Dendritic cell treated with granulocyte-macrophage colony-stimulating factor and Interleukin-4, amounts not matched to agents 40 ng/mL and 50 ng/mL, for 4 days (primary cell): Measurements from ENCODE around the gene GRK3.

Source experiments
- H3K27ac Mint-ChIP-seq: one replicate; pipeline ENCODE4 v1.8.0; 2022; ENCODE audit warnings: mild to moderate bottlenecking, mixed read lengths
- H3K27me3 Mint-ChIP-seq: one replicate; pipeline ENCODE4 v1.8.0; 2022; ENCODE audit warnings: mild to moderate bottlenecking, mixed read lengths
- H3K36me3 Mint-ChIP-seq: one replicate; pipeline ENCODE4 v1.8.0; 2022; ENCODE audit warnings: low read depth, mixed read lengths
- H3K4me1 Mint-ChIP-seq: one replicate; pipeline ENCODE4 v1.8.0; 2022; ENCODE audit warnings: low read depth, mixed read lengths
- H3K4me3 Mint-ChIP-seq: one replicate; pipeline ENCODE4 v1.8.0; 2022; ENCODE audit warnings: mild to moderate bottlenecking, moderate library complexity, mixed read lengths
- H3K9me3 Mint-ChIP-seq: one replicate; pipeline ENCODE4 v1.8.0; 2022; ENCODE audit warnings: mixed read lengths
- intact Hi-C: fragments of 100-400 bp; cut with micrococcal nuclease; formaldehyde crosslinking; loops from one replicate; pipeline ENCODE4 v1.15.0; 2022

The GRK3 gene

GRCh38 chr22:25680051-25680450 is 115.6 kb downstream of the GRK3 start:
- H3K27ac Mint-ChIP-seq, result peak overlapping the region; percentile 94
- H3K4me1 Mint-ChIP-seq, result peaks cover 54% of the 10 kb centered on the region
- H3K4me3 Mint-ChIP-seq, result no peak overlapping the region

GRCh38 chr22:25680956-25681355 is 116.5 kb downstream of the GRK3 start:
- intact Hi-C loops, result loop anchor here (5.0 kb wide), 1 partner anchor 114 kb away; no protein-coding TSS in a partner anchor
- Mint-ChIP-seq H3K36me3 (peaks cover 72% of the 10 kb centered on the region), H3K4me3 (peak overlapping the region; percentile 61), H3K9me3 (no peaks in the 10 kb centered on the region), H3K4me1 (peaks cover 47% of the 10 kb centered on the region), H3K27ac (peak overlapping the region; percentile 94), H3K27me3 (no peaks in the 10 kb centered on the region)

More at GRCh38 chr22:25680051-25680450, 115.6 kb downstream of the GRK3 start:
- no peaks in the 10 kb centered on the region for H3K9me3 Mint-ChIP-seq
- intact Hi-C loops, result loop anchor here (5.0 kb wide), 1 partner anchor 113 kb away; no protein-coding TSS in a partner anchor
- H3K36me3 Mint-ChIP-seq, result peaks cover 74% of the 10 kb centered on the region
- no peaks in the 10 kb centered on the region for H3K27me3 Mint-ChIP-seq

GRCh38 chr22:25682109-25682508 is 117.6 kb downstream of the GRK3 start:
- H3K4me1 Mint-ChIP-seq, result peaks cover 43% of the 10 kb centered on the region
- peak overlapping the region; percentile 94 for H3K27ac Mint-ChIP-seq
- H3K4me3 Mint-ChIP-seq, result no peak overlapping the region
- H3K36me3 Mint-ChIP-seq, result peaks cover 81% of the 10 kb centered on the region
- H3K9me3 Mint-ChIP-seq, result no peaks in the 10 kb centered on the region
- intact Hi-C loops, result loop anchor here (5.0 kb wide), 1 partner anchor 115 kb away; no protein-coding TSS in a partner anchor
- H3K27me3 Mint-ChIP-seq, result no peaks in the 10 kb centered on the region

GRCh38 chr22:25688627-25689026 is 124.2 kb downstream of the GRK3 start:
- intact Hi-C loops, result no loop called here
- Mint-ChIP-seq H3K27me3 (no peaks in the 10 kb centered on the region), H3K9me3 (no peaks in the 10 kb centered on the region), H3K4me1 (peaks cover 8% of the 10 kb centered on the region), H3K27ac (no peak overlapping the region), H3K36me3 (peaks cover 94% of the 10 kb centered on the region), H3K4me3 (no peak overlapping the region)

GRCh38 chr22:25689631-25690030 is 125.2 kb downstream of the GRK3 start:
- intact Hi-C loops, result loop anchor here (10.0 kb wide), 1 partner anchor 45 kb away; no protein-coding TSS in a partner anchor
- Mint-ChIP-seq H3K4me3 (no peak overlapping the region), H3K9me3 (no peaks in the 10 kb centered on the region), H3K4me1 (peaks cover 15% of the 10 kb centered on the region), H3K36me3 (peaks cover 94% of the 10 kb centered on the region), H3K27ac (no peak overlapping the region), H3K27me3 (no peaks in the 10 kb centered on the region)

GRCh38 chr22:25690798-25691197 is 126.3 kb downstream of the GRK3 start:
- Mint-ChIP-seq H3K36me3 (peaks cover 97% of the 10 kb centered on the region), H3K4me1 (peaks cover 18% of the 10 kb centered on the region), H3K27ac (peak overlapping the region; percentile 25), H3K9me3 (no peaks in the 10 kb centered on the region), H3K4me3 (no peak overlapping the region), H3K27me3 (no peaks in the 10 kb centered on the region)
- intact Hi-C loops, result loop anchor here (10.0 kb wide), 1 partner anchor 46 kb away; no protein-coding TSS in a partner anchor

GRCh38 chr22:25692397-25693267 is 128.2 kb downstream of the GRK3 start:
- Mint-ChIP-seq H3K27ac (peak overlapping the region; percentile 25), H3K4me1 (peaks cover 11% of the 10 kb centered on the region)
- intact Hi-C loops, result loop anchor here (10.0 kb wide), 1 partner anchor 48 kb away; no protein-coding TSS in a partner anchor

GRCh38 chr22:25693268-25693565 is 128.7 kb downstream of the GRK3 start:
- Mint-ChIP-seq H3K9me3 (no peaks in the 10 kb centered on the region), H3K27me3 (no peaks in the 10 kb centered on the region), H3K27ac (peak overlapping the region; percentile 25), H3K36me3 (peaks cover 97% of the 10 kb centered on the region), H3K4me1 (peaks cover 16% of the 10 kb centered on the region), H3K4me3 (no peak overlapping the region)
- intact Hi-C loops, result loop anchor here (10.0 kb wide), 1 partner anchor 48 kb away; no protein-coding TSS in a partner anchor

More at GRCh38 chr22:25692397-25693267, 128.2 kb downstream of the GRK3 start:
- H3K36me3 Mint-ChIP-seq, result peaks cover 97% of the 10 kb centered on the region
- H3K27me3 Mint-ChIP-seq, result no peaks in the 10 kb centered on the region
- no peaks in the 10 kb centered on the region for H3K9me3 Mint-ChIP-seq
- no peak overlapping the region for H3K4me3 Mint-ChIP-seq

GRCh38 chr22:25694196-25694907 is 129.9 kb downstream of the GRK3 start:
- H3K36me3 Mint-ChIP-seq, result peaks cover 100% of the 10 kb centered on the region
- H3K27me3 Mint-ChIP-seq, result no peaks in the 10 kb centered on the region
- H3K4me3 Mint-ChIP-seq, result no peak overlapping the region
- no peaks in the 10 kb centered on the region for H3K9me3 Mint-ChIP-seq
- intact Hi-C loops, result loop anchor here (10.0 kb wide), 1 partner anchor 50 kb away; no protein-coding TSS in a partner anchor
- H3K27ac Mint-ChIP-seq, result peak overlapping the region; percentile 25
- peaks cover 21% of the 10 kb centered on the region for H3K4me1 Mint-ChIP-seq

GRCh38 chr22:25695146-25695545 is 130.7 kb downstream of the GRK3 start:
- peaks cover 100% of the 10 kb centered on the region for H3K36me3 Mint-ChIP-seq
- peak overlapping the region; percentile 25 for H3K27ac Mint-ChIP-seq
- no peaks in the 10 kb centered on the region for H3K27me3 Mint-ChIP-seq
- intact Hi-C loops, result loop anchor here (10.0 kb wide), 1 partner anchor 50 kb away; no protein-coding TSS in a partner anchor
- H3K4me1 Mint-ChIP-seq, result peaks cover 22% of the 10 kb centered on the region
- no peaks in the 10 kb centered on the region for H3K9me3 Mint-ChIP-seq
- no peak overlapping the region for H3K4me3 Mint-ChIP-seq

GRCh38 chr22:25696763-25697162 is 132.3 kb downstream of the GRK3 start:
- no peaks in the 10 kb centered on the region for H3K27me3 Mint-ChIP-seq
- peaks cover 100% of the 10 kb centered on the region for H3K36me3 Mint-ChIP-seq
- intact Hi-C loops, result loop anchor here (10.0 kb wide), 1 partner anchor 52 kb away; no protein-coding TSS in a partner anchor
- peaks cover 26% of the 10 kb centered on the region for H3K4me1 Mint-ChIP-seq
- H3K27ac Mint-ChIP-seq, result no peak overlapping the region
- H3K4me3 Mint-ChIP-seq, result no peak overlapping the region
- H3K9me3 Mint-ChIP-seq, result no peaks in the 10 kb centered on the region

GRCh38 chr22:25697181-25697664 is 132.7 kb downstream of the GRK3 start:
- intact Hi-C loops, result loop anchor here (10.0 kb wide), 1 partner anchor 52 kb away; no protein-coding TSS in a partner anchor
- H3K4me3 Mint-ChIP-seq, result no peak overlapping the region
- no peaks in the 10 kb centered on the region for H3K27me3 Mint-ChIP-seq
- no peak overlapping the region for H3K27ac Mint-ChIP-seq
- H3K36me3 Mint-ChIP-seq, result peaks cover 98% of the 10 kb centered on the region
- no peaks in the 10 kb centered on the region for H3K9me3 Mint-ChIP-seq
- peaks cover 26% of the 10 kb centered on the region for H3K4me1 Mint-ChIP-seq

- intact Hi-C loops, result loop anchor here (10.0 kb wide), 1 partner anchor 53 kb away; no protein-coding TSS in a partner anchor
- no peaks in the 10 kb centered on the region for H3K9me3 Mint-ChIP-seq
- H3K4me3 Mint-ChIP-seq, result no peak overlapping the region
- peak overlapping the region; percentile 65 for H3K27ac Mint-ChIP-seq
- peaks cover 26% of the 10 kb centered on the region for H3K4me1 Mint-ChIP-seq
- H3K36me3 Mint-ChIP-seq, result peaks cover 94% of the 10 kb centered on the region
- no peaks in the 10 kb centered on the region for H3K27me3 Mint-ChIP-seq
Measured at GRCh38 chr22:25697978-25698377, 133.5 kb downstream of the GRK3 start.
